HFFc6 (cell line): ENCODE measurements around the gene TNFRSF11A. TPM values are rescaled to one million over a fixed set of nuclear protein-coding genes. Genes with fewer than 3 reads are reported as not detected.
A peak's percentile ranks its signal among the peaks of the same experiment; 100 is the strongest.

Source experiments
- DNase-seq: peaks from one replicate; pipeline ENCODE4 v3.0.0-alpha.2; 2018
- H3K27ac Mint-ChIP-seq: 2 replicates; pipeline ENCODE4 v1.8.0; 2020; ENCODE audit warnings: mild to moderate bottlenecking, mixed read lengths
- H3K27me3 Mint-ChIP-seq: 2 replicates; pipeline ENCODE4 v1.8.0; 2021; ENCODE audit warnings: mild to moderate bottlenecking, moderate library complexity, mixed read lengths; ENCODE audit not compliant: insufficient read depth
- H3K36me3 Mint-ChIP-seq: 2 replicates; pipeline ENCODE4 v1.8.0; 2021; ENCODE audit warnings: low read depth, mixed read lengths
- H3K4me1 Mint-ChIP-seq: 2 replicates; pipeline ENCODE4 v1.8.0; 2020; ENCODE audit warnings: low read depth, mixed read lengths
- H3K4me3 Mint-ChIP-seq: 2 replicates; pipeline ENCODE4 v1.8.0; 2020; ENCODE audit warnings: mild to moderate bottlenecking, moderate library complexity, mixed read lengths
- H3K9me3 Mint-ChIP-seq: 2 replicates; pipeline ENCODE4 v1.8.0; 2020; ENCODE audit warnings: mild to moderate bottlenecking, mixed read lengths
- total RNA-seq, 6 experiments: library from RNA; stranded (reverse); fragmentation: NEBNext Ultra II Directional; extraction: Animal tissue kit (Norgen Biotek cat#: 25700); gene quantifications; 2 replicates in 1 of 6; 3 replicates in 5 of 6; pipeline ENCODE4 v1.2.3, GENCODE V29; 2021
- TF ChIP-seq, protein P1 (sequence below): fragments of 200-600 bp; sonication (generic); IDR thresholded peaks from 2 replicates; pipeline ENCODE4 v1.5.0; 2021; ENCODE audit warnings: antibody characterized with exemption, mild to moderate bottlenecking

Gene TNFRSF11A
- total RNA-seq, 6 experiments from 2014 or later: 0.05 TPM; not detected in 5

DNA sequence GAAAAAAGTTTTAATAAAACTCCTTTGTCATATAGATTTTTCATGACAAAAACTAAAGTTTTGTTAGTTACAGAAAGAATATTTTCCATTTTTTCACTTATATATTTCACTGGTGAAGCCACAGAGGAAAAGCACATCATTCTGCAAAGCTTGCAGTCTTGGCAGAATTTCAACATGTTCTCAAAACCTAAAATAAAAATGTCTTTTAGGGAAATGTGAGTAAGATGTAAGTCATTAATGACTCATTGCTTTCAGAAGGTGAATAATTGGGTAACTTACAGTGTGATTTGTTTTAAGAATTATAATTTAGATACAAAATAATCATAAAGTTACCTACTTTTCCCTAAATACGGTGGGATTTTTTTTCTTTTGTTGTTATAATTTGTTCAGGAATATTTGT, 43.4 kb upstream of the TNFRSF11A start:
- Mint-ChIP-seq H3K9me3 (no peaks in the 10 kb centered on the region), H3K36me3 (peaks cover 18% of the 10 kb centered on the region), H3K27me3 (no peaks in the 10 kb centered on the region), H3K4me3 (peak overlapping the region; percentile 63), H3K4me1 (peaks cover 46% of the 10 kb centered on the region), H3K27ac (peak overlapping the region; percentile 45)
- DNase-seq: peak; percentile 80
- TF ChIP-seq, protein P1, sequence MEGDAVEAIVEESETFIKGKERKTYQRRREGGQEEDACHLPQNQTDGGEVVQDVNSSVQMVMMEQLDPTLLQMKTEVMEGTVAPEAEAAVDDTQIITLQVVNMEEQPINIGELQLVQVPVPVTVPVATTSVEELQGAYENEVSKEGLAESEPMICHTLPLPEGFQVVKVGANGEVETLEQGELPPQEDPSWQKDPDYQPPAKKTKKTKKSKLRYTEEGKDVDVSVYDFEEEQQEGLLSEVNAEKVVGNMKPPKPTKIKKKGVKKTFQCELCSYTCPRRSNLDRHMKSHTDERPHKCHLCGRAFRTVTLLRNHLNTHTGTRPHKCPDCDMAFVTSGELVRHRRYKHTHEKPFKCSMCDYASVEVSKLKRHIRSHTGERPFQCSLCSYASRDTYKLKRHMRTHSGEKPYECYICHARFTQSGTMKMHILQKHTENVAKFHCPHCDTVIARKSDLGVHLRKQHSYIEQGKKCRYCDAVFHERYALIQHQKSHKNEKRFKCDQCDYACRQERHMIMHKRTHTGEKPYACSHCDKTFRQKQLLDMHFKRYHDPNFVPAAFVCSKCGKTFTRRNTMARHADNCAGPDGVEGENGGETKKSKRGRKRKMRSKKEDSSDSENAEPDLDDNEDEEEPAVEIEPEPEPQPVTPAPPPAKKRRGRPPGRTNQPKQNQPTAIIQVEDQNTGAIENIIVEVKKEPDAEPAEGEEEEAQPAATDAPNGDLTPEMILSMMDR: no peak

DNA sequence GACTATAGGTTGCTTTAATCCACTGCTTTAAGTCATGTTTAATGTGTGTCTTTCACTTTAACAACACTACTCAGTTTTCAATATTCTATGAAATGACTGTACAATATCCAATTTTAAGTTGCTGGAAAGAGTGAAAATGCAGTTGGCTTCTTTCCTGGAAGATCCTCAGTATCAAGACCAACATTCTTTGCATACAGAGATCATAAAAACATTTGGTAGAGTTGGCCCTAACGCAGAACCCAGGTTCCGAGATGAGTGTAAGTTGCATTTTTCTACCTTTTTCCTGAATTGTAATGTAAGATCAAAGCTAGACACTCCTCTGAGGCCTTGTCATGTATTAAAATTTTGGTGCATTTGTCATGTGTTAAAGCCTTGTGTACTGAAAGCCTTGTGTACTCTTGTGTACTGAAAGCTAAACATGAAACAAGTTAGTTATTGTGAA, 42.9 kb upstream of the TNFRSF11A start:
- TF ChIP-seq, protein P1: no peak
- DNase-seq: peak; percentile 65
- Mint-ChIP-seq H3K27me3 (no peaks in the 10 kb centered on the region), H3K27ac (peak overlapping the region; percentile 45), H3K9me3 (no peaks in the 10 kb centered on the region), H3K4me1 (peaks cover 46% of the 10 kb centered on the region), H3K4me3 (peak overlapping the region; percentile 63), H3K36me3 (peaks cover 18% of the 10 kb centered on the region)

DNA sequence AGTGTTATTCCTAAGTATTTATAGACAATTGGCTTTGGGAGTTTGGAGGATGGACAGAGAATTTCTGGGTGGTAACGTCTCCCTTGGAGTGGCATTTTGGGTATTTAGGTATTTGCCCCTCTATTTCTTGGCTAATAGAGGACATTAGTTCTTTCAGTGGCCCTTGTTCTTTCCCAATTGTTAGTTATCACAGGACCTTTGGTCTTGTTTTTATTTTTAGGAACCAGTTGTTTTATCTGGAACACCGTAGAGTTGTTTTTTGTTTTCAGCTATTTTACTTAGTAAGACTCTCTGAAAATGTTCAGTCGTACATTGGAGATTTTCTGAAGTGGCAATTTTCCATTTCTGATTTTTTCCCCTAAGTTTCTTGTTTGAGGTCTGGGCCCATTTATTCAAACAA, 40.5 kb upstream of the TNFRSF11A start:
- H3K27ac Mint-ChIP-seq: no peak overlapping the region
- H3K36me3 Mint-ChIP-seq: peaks cover 24% of the 10 kb centered on the region
- H3K4me1 Mint-ChIP-seq: peaks cover 52% of the 10 kb centered on the region
- DNase-seq: no peak
- TF ChIP-seq, protein P1: no peak
- no peak overlapping the region for H3K4me3 Mint-ChIP-seq
- H3K27me3 Mint-ChIP-seq: no peaks in the 10 kb centered on the region
- H3K9me3 Mint-ChIP-seq: no peaks in the 10 kb centered on the region

DNA sequence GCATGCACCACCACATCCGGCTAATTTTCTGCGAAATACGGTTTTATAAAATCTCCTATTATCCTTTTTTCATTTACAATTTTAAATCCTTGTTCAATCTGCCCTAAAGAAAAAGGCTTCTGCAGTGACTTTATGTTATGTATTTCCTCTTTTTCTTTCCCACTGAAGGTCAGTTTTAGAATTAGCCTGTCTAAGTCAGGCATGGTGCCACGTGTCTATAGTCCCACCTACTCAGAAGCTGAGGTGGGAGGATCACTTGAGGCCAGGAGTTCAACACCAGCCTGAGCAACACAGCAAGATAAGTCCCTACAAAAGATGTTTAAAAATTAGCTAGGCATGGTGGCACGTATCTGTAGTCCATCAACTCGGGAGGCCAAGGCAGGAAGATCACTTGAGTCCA, 39.8 kb upstream of the TNFRSF11A start:
- H3K4me3 Mint-ChIP-seq: no peak overlapping the region
- H3K27ac Mint-ChIP-seq: no peak overlapping the region
- peaks cover 23% of the 10 kb centered on the region for H3K36me3 Mint-ChIP-seq

DNA sequence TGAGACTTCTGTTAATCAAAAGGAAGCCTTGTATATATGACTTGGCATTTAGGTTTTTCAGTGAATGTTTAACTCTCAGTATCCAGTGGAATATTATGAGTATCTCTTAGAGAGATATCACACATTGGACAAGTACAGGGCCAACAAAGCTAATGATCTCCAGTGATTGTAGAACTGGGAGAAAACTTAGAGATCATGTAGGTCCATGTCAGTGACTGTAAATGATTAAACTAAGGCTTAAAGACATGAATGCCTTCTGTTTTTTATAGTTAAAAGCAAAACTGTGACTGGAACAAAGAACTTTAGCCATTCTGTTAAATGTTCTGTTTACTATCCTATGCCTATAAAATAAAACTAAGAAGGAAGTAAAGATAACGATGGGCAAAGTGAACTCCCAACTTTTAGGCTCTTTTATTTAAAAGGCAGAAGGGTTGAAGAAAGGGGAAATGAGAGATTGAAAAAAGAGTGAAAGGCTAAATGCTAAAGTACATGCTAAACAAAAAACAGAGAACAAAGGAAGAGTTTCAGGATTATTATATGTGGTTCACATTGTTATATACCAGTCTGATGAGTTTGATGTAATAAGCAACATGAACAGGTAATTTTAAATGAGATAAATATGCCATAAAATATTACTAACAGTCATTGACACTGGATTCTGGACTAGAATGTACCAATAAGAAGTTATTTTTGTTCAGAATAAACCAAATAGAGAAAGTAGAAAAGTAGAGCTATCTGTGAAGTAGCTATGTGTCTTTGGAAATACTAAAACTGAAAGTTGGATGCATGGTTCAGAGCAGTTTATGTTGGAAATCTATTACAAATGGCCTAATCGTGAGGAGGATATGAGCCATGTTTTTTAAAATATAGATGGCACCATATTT, 37.1 kb upstream of the TNFRSF11A start:
- Mint-ChIP-seq H3K27ac (no peak overlapping the region), H3K9me3 (no peaks in the 10 kb centered on the region), H3K4me3 (no peak overlapping the region), H3K4me1 (peaks cover 19% of the 10 kb centered on the region), H3K36me3 (peaks cover 23% of the 10 kb centered on the region), H3K27me3 (no peaks in the 10 kb centered on the region)
- TF ChIP-seq, protein P1: no peak
- no peak for DNase-seq

More for the DNA sequence above, 39.8 kb upstream of the TNFRSF11A start:
- no peak for DNase-seq
- TF ChIP-seq, protein P1: no peak
- H3K27me3 Mint-ChIP-seq: no peaks in the 10 kb centered on the region
- H3K4me1 Mint-ChIP-seq: peaks cover 46% of the 10 kb centered on the region
- H3K9me3 Mint-ChIP-seq: no peaks in the 10 kb centered on the region
